Measurements from ENCODE around the gene SVOP.
"Not testable (repeated sequence)": the region's sequence is repeated elsewhere in the genome, so short reads cannot be mapped to it uniquely, and the experiment has no call there.

Gene SVOP

GRCh38 chr12:109033239-109034196 is 12.7 kb upstream of the SVOP start:
- Histone ChIP-seq H3K4me3 (ENCODE audit: low read length) (no peak overlapping the region), H3K4me2 (ENCODE audit: low read length) (no peak overlapping the region), H3K27ac (ENCODE audit: low read depth, low read length) (no peak overlapping the region), H3K27me3 (ENCODE audit: control insufficient read depth, low read length) (peaks cover 9% of the 10 kb centered on the region; the same call in 1 of the 2 replicates), H3K9me3 (ENCODE audit: control insufficient read depth, insufficient read depth, low read length) (no peaks in the 10 kb centered on the region), H3F3A (ENCODE audit: control insufficient read depth, insufficient read depth) (no peaks in the 10 kb centered on the region), H4K20me1 (ENCODE audit: control insufficient read depth, insufficient read depth, low read depth, low read length) (no peaks in the 10 kb centered on the region), H3K79me2 (ENCODE audit: control insufficient read depth, low read length) (no peaks in the 10 kb centered on the region), H3K9me2 (replicated peaks; ENCODE audit: control insufficient read depth, low read length) (no peaks in the 10 kb centered on the region), H3K36me3 (ENCODE audit: control insufficient read depth, low read length) (no peaks in the 10 kb centered on the region), H3K4me1 (ENCODE audit: control insufficient read depth, low read length) (no peaks in the 10 kb centered on the region)
- no peak for TF ChIP-seq CTCF (IDR thresholded peaks at IDR 0.05; ENCODE audit: low read depth, low read length, poor library complexity, severe bottlenecking)

GRCh38 chr12:109029411-109029810 is 8.5 kb upstream of the SVOP start:
- Histone ChIP-seq H4K20me1 (ENCODE audit: control insufficient read depth, insufficient read depth, low read depth, low read length) (no peaks in the 10 kb centered on the region), H3K9me2 (replicated peaks; ENCODE audit: control insufficient read depth, low read length) (no peaks in the 10 kb centered on the region), H3K9me3 (ENCODE audit: control insufficient read depth, insufficient read depth, low read length) (no peaks in the 10 kb centered on the region), H3K36me3 (ENCODE audit: control insufficient read depth, low read length) (no peaks in the 10 kb centered on the region), H3K4me2 (ENCODE audit: low read length) (no peak overlapping the region), H3K4me3 (ENCODE audit: low read length) (no peak overlapping the region), H3K27ac (ENCODE audit: low read depth, low read length) (no peak overlapping the region), H3F3A (ENCODE audit: control insufficient read depth, insufficient read depth) (no peaks in the 10 kb centered on the region), H3K79me2 (ENCODE audit: control insufficient read depth, low read length) (no peaks in the 10 kb centered on the region), H3K27me3 (ENCODE audit: control insufficient read depth, low read length) (peaks cover 13% of the 10 kb centered on the region; the same call in 1 of the 2 replicates), H3K4me1 (ENCODE audit: control insufficient read depth, low read length) (no peaks in the 10 kb centered on the region)
- TF ChIP-seq EZH2phosphoT487 (IDR thresholded peaks at IDR 0.05; ENCODE audit: borderline replicate concordance, low read length) (no peak), CTCF (IDR thresholded peaks at IDR 0.05; ENCODE audit: low read depth, low read length, poor library complexity, severe bottlenecking) (no peak)

DNA sequence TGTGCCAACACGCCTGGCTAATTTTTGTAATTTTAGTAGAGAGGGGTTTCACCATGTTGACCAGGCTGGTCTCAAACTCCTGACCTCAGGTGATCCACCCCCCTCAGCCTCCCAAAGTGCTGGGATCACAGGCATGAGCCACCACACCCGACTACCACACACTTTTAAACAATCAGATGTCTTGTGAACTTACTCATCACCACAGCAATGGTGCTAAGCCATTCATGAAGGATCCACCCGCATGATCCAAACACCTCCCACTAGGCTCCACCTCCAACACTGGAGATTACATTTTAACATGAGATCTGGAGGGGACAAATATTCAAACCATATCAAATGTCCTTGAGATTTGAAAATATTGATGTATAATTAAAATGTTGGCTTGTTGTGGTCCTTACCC is 7.8 kb upstream of the SVOP start:
- not testable (repeated sequence) for H3K4me3 ChIP-seq (ENCODE audit: low read length)

GRCh38 chr12:109027767-109028166 is 6.9 kb upstream of the SVOP start:
- no peak for TF ChIP-seq CTCF (IDR thresholded peaks at IDR 0.05; ENCODE audit: low read depth, low read length, poor library complexity, severe bottlenecking)
- TF ChIP-seq EZH2phosphoT487 (IDR thresholded peaks at IDR 0.05; ENCODE audit: borderline replicate concordance, low read length): no peak
- Histone ChIP-seq H3K4me1 (ENCODE audit: control insufficient read depth, low read length) (no peaks in the 10 kb centered on the region), H3K4me2 (ENCODE audit: low read length) (no peak overlapping the region), H3K4me3 (ENCODE audit: low read length) (no peak overlapping the region), H3K27ac (ENCODE audit: low read depth, low read length) (no peak overlapping the region), H3F3A (ENCODE audit: control insufficient read depth, insufficient read depth) (no peaks in the 10 kb centered on the region), H4K20me1 (ENCODE audit: control insufficient read depth, insufficient read depth, low read depth, low read length) (no peaks in the 10 kb centered on the region), H3K27me3 (ENCODE audit: control insufficient read depth, low read length) (peaks cover 13% of the 10 kb centered on the region; the same call in 1 of the 2 replicates), H3K79me2 (ENCODE audit: control insufficient read depth, low read length) (no peaks in the 10 kb centered on the region), H3K9me2 (replicated peaks; ENCODE audit: control insufficient read depth, low read length) (no peaks in the 10 kb centered on the region), H3K36me3 (ENCODE audit: control insufficient read depth, low read length) (no peaks in the 10 kb centered on the region), H3K9me3 (ENCODE audit: control insufficient read depth, insufficient read depth, low read length) (no peaks in the 10 kb centered on the region)

More for the DNA sequence above, 7.8 kb upstream of the SVOP start:
- H3K4me2 ChIP-seq (ENCODE audit: low read length); H3K36me3 ChIP-seq (ENCODE audit: control insufficient read depth, low read length); H3F3A ChIP-seq (ENCODE audit: control insufficient read depth, insufficient read depth); H3K27ac ChIP-seq (ENCODE audit: low read depth, low read length); H3K4me1 ChIP-seq (ENCODE audit: control insufficient read depth, low read length); H3K79me2 ChIP-seq (ENCODE audit: control insufficient read depth, low read length); H3K9me2 ChIP-seq (replicated peaks; ENCODE audit: control insufficient read depth, low read length); H4K20me1 ChIP-seq (ENCODE audit: control insufficient read depth, insufficient read depth, low read depth, low read length); H3K9me3 ChIP-seq (ENCODE audit: control insufficient read depth, insufficient read depth, low read length): not testable (repeated sequence)
- peaks cover 13% of the 10 kb centered on the region; the same call in 1 of the 2 replicates for H3K27me3 ChIP-seq (ENCODE audit: control insufficient read depth, low read length)

Data from DOHH2 (cell line).